COLO668 (cell line): ENCODE data around the gene ZNF750.

ENCODE experiments used
- DNase-seq: peaks from one replicate; lab custom pipeline; 2025; ENCODE audit not compliant: unreplicated experiment; lab: John Stamatoyannopoulos, UW

ZNF750 gene

DNA sequence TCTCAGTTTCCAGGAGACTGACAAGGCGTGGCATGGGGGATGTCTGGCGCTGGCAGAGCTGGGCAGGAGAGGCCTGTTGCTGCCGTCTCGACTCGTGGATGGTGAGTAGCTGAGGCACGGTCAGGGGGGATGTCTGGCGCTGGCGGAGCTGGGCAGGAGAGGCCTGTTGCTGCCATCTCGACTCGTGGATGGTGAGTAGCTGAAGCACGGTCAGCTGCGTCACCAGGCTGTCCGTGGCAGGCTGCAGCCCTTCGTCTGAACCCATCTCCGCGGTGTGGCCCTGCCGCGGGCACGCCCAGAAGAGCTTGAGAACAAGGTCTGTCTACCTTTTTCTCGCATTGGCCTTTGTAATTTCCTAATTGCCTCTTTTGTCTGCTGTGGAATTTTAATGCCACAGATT is 25.0 kb downstream of the ZNF750 start:
- DNase-seq, result no peak

DNA sequence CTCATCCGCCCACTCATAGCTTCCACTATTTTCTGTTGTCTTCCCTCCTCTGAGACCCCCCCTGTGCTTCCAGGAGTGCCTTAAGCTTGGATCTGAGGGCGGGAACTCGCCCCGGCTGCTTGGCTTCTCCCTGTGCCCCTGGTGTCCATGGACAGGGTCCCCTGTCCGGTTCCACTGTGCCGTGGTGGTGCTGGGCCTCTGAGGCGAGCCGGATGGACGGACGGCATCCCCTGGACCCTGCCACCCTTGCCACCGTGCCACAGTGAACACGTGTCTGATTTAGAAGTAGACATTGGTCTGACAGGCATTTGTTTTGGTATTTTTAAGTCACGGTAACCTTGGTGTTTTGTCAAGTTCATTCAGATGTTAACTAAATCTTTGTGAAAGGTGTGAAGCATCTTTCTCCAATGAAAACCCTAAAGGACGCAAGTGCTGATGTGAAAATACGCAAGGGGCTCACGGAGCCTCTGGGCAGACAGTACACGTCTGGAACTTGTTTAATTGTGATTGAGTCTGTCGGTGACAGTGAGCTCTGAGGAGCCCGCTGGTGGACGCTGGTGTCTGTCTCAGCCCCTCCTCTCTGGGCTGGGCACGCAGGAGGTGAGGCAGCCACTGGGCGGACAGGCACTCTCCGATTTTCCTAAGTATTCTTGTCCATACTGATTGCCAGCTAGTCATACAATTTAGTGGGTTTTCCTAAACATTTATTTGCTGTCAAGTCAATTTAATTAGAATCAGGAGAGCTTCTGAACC is 26.3 kb downstream of the ZNF750 start:
- no peak for DNase-seq

DNA sequence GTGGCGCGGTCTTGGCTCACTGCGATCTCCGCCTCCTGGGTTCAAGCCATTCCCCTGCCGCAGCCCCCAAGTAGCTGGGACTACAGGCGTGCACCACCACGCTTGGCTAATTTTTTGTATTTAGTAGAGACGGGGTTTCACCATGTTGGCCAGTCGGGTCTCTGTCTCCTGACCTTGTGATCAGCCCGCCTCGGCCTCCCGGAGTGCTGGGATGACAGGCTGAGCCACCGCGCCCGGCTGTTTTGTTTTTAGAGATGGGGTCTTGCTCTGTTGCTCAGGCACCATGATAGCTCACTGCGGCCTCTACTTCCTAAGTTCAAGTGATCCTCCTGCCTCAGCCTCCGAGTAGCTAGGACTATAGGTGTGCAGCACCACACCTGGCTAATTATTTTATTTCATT is 27.2 kb downstream of the ZNF750 start:
- DNase-seq, result no peak

DNA sequence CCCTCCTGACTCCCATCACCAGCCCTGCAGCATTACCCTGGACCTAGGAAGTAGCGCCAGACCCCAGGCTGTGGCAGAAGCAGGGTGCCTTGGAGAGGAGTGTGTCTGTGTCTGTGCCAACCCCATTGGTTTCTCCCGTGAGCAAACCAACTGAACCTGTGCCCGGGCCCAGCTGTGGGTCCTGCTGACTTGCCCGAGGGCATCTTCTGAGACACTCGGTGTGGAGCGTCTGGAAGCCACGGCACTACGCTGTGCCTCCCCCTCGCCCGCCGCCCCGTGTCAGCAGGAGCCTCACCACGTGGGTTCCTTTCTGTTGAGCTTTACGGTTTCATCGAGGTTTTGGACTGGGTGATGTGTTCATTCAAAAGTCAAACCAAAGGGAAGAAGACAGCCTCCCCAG is 27.8 kb downstream of the ZNF750 start:
- DNase-seq, result no peak

DNA sequence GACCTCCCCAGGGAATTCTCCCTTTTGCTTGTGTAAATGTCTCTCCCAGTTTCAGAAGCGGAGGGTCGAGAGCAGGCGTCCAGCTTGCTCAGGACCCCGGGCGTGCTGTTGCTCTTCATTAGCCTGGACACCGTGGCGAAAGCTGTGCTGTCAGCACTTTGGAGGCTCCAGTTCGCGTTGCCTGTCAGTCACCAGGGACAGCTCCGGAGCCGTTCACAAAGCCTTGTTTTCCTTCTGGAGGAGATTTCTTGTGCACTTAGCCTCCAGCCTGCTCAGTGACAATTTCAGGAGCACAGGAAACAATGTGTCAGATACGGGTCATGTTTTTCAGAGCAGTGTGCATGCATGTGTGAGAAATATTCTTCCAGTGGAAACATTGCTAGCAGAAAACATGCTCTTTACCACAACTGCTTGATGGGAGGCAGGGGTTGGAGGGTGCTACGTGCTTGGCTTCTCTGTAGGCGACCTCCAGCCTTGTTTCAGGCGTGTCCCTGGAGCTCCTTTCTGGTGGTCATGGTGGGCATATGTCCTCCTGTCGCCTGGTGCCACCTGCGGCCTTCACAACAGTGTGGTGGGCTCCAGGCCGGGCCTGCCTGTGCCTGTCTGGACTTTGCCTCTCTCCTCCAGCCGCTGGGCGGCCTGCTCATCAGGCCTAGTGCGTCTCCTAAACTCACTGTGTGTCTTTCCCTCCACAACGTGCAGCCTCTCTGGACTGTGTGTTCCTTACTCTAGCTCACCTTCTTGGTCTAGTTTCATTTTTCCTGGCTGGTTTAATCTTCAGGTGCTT is 29.0 kb downstream of the ZNF750 start:
- DNase-seq, result no peak

DNA sequence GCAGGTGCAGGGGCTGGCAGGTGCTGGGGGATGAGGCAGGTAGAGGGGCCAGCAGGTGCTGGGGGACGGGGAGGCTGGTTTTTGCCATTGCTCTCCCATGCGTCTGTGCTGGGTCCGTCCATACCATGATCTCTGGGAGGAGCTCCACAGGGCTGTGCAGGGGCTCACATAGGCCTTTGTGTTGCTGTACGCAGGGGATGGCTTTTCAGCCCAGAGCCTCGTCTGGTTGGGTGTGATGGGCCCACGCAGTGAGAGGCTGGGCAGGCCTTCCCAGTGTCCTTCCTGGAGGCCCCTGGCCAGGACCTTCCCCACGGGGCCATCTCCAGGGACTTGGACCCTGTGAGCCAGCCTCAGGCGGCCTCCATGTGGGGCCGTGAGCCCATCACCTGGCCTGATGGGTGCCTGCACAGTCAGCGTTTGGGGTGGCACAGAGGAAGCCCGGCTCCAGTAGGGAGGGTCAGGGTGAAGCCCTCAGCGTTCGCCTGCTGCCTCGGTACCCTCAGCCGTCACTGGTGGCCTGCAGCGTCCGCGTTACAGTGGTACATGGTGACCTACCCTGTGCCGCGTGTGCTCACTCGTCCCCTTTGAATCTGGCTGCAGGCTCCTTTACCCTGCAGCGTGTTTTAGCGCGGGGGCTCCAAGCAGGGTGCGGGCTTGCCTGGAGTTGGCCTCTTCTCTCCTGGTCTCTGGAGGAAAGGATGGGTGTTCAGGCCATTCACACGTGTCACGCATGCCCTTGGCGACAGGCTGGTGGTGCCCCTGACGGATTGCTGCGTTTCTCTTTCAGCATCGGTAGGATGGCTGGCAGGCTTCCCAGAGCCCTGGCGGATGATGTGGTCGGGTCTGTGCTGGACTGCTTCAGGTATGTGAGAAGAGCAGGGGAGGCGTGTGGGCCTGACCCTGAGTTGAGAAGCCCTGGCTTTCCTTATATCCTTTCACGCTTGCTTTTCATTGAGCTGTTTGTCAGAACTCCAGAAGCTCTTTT is 30.6 kb downstream of the ZNF750 start:
- DNase-seq, result no peak

DNA sequence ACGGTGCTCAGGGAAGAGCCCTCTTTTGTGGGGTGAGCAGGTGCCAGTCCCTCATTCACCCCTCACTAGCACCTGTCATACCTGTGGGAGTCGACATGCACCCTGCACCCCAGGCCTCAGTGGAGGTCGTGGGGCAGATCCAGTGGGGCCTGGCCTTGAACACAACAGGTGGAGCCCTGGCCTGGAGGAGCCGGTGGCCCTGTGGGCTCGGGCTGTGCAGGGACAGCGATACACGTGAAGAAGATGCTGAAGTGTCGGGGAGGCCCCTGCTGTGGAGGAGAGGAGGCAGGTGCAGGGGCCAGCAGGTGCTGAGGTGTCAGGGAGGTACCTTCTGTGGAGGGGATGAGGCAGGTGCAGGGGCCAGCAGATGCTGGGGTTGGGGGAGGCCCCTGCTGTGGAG is 31.8 kb downstream of the ZNF750 start:
- peak; percentile 12 for DNase-seq

DNA sequence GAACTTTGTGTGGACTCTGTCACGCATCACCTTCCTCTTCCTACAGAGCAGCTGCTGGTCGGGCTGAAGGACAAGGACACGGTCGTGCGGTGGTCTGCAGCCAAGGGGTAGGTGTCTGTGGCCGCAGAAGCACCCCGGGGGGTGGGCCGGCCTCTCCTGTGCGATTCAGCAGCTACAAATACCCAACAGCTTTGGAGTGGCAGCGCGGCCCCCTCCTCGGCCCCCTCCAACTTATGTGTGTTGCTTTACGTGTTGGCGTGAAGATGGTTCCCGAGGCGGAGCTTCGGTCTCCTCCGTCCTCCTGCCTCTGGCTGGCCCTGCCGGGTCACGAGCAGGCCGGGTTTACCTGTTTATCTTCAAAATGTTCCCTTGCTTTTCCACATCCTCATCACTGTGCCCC is 32.3 kb downstream of the ZNF750 start:
- no peak for DNase-seq

DNA sequence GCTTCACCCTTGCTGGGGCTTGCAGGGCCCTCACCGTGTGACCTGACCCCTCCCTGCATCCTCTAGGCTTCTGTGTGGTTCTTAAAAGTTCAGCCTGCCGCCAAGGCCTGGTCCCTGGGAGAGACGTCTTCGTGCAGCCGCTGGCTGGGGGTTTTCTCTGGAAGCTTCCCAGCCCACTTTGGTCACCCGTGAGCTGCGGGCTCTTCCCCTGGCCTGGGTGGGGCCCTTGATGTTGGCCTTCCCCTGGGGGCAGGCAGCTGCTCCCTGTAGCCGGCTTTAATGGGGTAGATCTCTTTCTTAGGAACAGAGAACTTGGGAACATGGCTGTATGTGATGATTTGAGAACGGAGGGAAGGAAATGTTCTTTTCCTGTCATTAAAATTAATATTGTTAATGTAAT is 32.7 kb downstream of the ZNF750 start:
- DNase-seq, result no peak

DNA sequence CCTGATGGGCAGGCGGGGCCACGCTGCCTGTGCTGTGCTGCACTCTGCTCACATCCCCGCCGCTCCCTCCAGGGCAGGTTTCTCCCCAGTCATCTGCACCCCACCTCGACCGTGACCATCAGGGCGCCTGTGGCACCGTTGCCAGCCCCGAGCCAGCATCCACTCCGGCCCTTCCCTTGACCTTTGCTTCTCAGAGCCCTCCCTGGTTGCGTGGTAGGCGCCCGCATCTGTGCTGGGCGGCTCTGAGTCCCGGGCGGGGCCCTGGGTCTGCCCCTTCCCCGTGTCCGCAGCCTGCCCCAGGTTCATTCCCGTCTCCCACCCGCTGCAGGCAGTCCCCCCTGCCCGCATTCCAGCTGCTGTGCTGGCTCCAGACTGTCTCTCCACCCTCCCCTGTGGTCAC is 33.2 kb downstream of the ZNF750 start:
- no peak for DNase-seq

DNA sequence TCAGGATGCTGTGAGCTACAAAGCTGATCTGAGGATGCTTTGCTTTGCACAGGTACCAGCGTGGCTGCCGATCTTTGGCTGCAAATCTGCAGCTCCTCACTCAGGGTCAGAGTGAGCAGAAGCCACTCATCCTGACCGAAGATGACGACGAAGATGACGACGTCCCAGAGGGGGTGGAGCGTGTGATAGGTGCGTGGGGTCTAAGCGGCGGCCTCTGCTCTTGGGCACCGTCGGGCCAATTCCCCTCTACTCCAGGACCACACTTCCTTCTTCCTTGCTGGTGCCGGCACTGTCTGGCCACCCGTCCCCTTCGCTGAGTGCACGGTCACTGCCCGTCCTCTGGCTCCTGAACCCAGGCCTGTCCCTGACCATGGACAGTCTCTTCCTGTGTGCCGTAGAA is 34.0 kb downstream of the ZNF750 start:
- no peak for DNase-seq

DNA sequence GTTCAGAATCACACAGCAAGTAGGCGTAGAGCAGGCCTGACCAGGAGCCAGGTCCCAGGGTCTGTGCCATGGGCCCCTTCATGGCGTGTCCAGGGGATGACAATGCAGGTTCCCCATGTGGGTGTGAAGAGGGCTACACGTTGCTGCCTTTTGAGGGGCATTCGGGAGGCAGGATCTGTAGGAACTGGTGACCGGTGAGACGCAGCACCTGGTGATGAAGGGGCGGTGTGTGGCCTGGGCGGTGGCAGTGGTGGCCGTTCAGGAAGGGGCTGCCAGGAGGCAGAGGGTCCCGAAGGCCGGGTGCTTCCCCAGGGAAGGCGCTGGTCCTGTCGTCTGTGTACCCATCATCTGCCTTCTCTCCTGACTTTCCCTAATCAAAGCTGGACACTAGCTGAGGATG is 34.6 kb downstream of the ZNF750 start:
- no peak for DNase-seq

DNA sequence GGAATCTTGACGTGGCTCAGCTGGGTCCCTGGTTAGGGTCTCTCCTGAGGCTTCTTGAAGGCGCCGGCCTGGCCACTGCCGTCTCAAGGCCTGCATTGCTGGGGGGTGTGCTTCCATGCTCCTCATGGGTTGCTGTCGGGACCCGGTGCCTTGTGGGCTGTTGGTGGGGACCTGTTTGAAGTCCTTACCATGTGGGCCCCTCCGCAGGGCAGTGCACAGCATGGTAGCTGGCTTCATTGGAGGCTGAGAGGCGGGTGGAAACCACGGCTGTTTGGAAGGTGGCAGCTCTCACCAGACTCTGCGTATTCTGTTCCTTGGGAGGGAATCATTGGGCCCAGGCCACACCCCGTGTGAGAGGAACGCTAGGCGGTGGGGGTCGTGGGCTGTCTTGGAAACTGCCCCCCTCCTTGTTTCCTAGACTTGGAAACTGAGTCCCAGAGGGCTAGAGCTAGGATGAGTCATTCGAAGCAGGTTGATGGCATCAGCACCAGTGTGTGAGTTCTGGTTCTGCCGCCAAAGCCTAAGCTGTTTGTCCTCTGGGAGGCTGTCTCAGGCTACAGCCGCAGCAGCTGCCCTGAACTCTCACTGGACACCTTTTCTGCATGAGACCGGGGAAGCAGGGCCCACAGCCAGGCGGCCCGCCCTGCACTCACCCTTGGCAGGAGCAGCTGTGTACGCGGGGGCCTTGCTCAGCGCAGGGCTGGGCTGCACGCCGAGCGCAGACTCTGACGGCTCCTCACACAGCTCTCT is 35.2 kb downstream of the ZNF750 start:
- no peak for DNase-seq

DNA sequence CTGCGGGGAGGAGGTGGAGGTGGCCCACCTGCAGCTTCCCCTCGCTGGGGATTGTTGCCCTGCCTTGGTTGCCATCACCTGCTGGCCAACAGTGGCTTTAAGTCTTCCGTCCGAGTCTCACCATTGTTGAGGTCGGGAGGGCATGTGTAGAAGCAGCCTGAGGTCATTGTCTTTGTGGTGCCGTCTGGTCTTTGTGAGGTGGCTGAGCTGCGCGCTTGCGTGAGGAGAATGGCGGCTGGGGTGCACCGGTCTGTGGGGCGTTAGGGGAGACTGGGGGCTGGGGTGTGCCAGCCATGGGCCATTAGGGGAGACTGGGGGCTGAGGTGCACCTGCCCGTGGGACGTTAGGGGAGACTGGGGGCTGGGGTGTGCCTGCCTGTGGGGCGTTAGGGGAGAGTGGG is 36.2 kb downstream of the ZNF750 start:
- DNase-seq, result no peak

DNA sequence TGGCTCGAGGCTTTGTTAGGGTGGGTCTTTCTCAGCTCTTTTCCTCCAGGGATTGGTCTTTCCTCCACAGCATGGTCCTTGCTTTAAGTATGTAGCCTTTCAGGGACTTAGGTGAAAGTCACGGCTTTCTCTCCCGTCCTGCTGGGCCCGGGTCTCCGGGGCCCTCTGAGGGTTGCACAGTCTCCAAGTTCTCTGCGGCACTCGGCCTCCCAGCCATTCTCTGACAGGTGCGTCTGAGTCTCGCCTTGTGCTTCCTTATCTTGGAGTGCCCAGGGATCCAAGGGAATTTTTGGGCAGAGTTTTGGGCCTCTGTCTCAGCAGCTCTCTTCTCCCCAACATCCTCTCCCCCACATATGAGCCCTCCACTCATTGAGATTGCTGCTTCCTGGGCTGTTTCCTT is 36.6 kb downstream of the ZNF750 start:
- no peak for DNase-seq

DNA sequence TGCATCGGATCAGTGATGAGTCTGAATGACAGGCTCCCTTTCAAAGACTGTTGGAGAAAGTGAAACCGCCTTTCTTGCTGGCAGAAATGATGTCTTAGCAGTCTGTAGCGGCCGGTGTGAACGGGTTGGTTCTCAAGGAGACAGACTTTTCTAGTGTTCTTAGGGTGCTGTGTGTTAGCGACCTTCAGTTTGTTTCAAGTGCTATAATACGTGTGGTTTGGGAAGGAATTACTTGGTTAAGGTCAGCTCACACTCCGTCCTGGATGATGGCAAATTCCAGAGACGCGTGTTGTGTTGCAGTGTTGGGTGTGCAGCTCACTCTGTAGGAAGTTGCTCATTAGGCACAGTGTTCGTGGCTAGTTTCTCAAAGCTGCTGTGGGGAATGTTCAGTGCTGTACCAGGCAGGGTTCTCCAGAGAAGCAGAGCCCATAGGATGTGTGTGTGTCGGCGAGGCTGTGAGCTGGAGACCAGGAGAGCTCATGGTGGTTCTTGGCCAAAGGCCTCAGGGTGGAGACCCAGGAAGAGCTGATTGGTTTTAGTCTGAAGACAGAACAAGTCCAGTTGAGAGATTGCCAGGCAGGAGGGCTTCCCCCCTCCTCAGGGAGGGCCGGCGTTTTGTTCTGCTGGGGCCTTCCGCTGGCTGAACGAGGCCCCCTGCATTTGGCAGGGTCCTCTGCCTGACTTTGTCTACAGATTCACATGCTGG is 37.6 kb downstream of the ZNF750 start:
- DNase-seq, result no peak

DNA sequence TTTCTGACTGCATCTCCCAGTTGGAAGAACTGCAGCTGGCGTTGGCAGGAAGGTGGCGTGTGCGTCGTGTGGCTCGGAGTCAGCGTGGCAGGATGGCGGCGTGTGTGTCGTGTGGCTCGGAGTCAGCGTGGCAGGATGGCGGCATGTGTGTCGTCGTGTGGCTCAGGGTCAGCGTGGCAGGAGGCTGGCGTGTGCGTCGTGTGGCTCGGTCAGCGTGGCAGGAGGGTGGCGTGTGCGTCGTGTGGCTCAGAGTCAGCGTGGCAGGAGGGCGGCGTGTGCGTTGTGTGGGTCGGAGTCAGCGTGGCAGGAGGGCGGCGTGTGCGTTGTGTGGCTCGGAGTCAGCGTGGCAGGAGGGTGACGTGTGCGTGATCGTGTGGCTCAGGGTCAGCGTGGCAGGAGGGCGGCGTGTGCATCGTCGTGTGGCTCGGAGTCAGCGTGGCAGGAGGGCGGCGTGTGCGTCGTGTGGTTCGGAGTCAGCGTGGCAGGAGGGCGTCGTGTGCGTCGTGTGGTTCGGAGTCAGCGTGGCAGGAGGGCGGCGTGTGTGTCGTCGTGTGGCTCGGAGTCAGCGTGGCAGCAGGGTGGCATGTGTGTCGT is 38.3 kb downstream of the ZNF750 start:
- DNase-seq, result no peak

DNA sequence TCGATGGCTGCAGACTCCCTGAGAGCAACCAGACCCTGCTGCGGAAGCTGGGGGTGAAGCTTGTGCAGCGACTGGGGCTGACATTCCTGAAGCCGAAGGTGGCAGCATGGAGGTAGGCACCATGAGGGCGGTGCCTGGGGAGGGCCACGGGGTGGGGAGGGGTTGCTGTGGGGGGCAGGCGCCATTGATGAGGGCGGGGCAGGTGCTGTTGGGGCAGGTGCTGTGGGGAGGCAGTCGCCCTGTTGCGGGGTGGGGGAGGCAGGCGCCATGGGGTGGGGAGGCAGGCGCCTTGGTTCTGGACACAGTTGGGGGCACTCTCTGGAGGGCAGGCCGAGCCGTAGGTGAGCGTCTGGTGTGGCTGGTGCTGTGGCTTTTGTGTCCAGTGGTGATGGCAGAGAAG is 38.9 kb downstream of the ZNF750 start:
- DNase-seq, result no peak

DNA sequence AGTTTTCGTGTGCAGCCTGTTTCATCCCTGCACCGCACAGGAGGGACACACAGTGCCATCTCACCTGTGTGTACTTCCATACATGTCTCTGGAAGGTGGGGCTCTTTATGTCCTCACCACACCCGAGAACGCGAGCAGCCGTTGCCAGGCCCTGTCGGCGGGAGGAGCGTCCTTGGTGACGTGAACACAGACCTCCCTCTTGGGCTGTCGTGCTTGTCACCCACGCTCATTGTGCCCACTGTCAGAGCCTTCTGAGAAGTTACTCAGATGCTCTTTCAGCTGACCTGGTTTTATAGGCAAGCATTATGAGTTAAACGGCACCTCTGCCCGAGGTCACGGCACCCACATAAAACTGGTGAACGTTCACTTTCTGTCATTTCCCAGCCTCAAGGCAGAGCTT is 40.2 kb downstream of the ZNF750 start:
- DNase-seq, result no peak

DNA sequence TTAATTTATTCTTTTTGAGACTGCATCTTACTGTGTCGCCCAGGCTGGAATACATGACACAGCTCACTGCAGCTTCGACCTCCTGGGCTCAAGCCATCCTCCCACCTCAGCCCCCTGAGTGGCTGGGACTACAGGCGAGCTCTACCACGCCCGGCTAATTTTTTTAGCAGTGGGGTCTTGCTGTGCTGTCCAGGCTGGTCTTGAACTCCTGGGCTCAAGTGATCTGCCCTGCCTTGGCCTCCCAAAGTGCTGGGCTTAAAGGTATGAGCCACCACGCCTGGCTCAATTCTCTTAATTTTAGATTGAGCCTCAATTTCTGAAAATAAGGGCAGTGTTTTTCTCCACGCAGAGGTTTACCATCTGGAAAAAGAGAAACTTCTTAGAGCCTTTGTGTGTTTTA is 41.1 kb downstream of the ZNF750 start:
- DNase-seq, result no peak
